Measurements from ENCODE around the gene S100A14. TPM values are rescaled to one million over a fixed set of nuclear protein-coding genes. Genes with fewer than 3 reads are reported as not detected.

S100A14 gene
- total RNA-seq, 1 experiment from 2014 or later = 252 TPM

DNA sequence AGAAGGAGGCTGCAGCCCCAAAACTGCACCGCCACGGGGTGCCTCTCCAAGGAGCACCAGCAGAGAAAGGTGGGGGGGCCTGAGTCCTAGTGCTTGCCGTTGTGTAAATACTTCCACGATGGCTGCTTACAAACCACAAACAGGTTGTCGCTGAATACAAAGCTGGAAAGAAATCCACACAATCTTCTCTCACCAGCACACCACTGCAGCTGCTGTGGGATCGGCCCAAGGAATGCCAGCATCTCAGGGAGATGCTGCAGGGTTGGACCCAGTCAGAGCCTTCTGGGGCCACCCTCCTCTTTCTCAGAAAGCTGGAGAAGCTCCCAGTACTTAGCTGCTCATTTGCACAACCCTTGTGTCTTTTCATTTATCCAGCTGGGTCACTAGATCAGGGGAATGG is 3.0 kb upstream of the S100A14 start:
- ChIA-PET RAD21 (ENCODE audit: low non-redundant PET in 1 of 2, low total read pairs in 2 of 2, uncharacterized antibody in 2 of 2, unreplicated experiment in 2 of 2) (no interaction called here), CTCF (interaction anchor here (2.4 to 7.7 kb wide), 2 partner anchors 8 to 15 kb away, joined by 9 to 76 read pairs; partner anchors contain the start of genes CHTOP, S100A1 and S100A13), POLR2A (interaction anchor here (3.7 to 8.2 kb wide), 2 partner anchors 8 to 15 kb away, joined by 19 to 172 read pairs; partner anchors contain the start of genes CHTOP, S100A1 and S100A13)
- DNase-seq (ENCODE audit: low read depth, low spot score) (no peak), ATAC-seq (no peak)
- Histone ChIP-seq H3K9ac (ENCODE audit: low read length) (no peak overlapping the region), H3K9me3 (ENCODE audit: control insufficient read depth in 1 of 2, insufficient read depth in 1 of 2, low read depth in 1 of 2, low read length in 2 of 2) (no peaks in the 10 kb centered on the region), H4K20me1 (ENCODE audit: insufficient read depth) (no peaks in the 10 kb centered on the region), H3K4me2 (ENCODE audit: low read length) (no peak overlapping the region), H3K79me2 (ENCODE audit: insufficient read depth, low read length) (peaks cover 16% of the 10 kb centered on the region; the same call in 1 of the 2 replicates), H3K36me3 (ENCODE audit: control insufficient read depth in 1 of 2, insufficient read depth in 2 of 2, low read length in 2 of 2) (peaks cover under 1 to 9% of the 10 kb centered on the region in 2 experiments; a peak in 2 of 4 replicates), H3K4me3 (replicated peaks in 1 of 2; ENCODE audit: low read depth in 1 of 2, low read length in 2 of 2) (no peak overlapping the region), H3K9me2 (ENCODE audit: insufficient read depth) (no peaks in the 10 kb centered on the region), H3K27me3 (ENCODE audit: insufficient read depth, low read length) (no peaks in the 10 kb centered on the region), H3K27ac (ENCODE audit: low read depth, low read length) (no peak overlapping the region), H3K4me1 (ENCODE audit: control insufficient read depth in 1 of 2, insufficient read depth in 2 of 2, low read length in 2 of 2) (peaks cover 29 to 41% of the 10 kb centered on the region in 2 experiments), H2AFZ (ENCODE audit: low read depth, low read length, poor library complexity, severe bottlenecking) (no peak overlapping the region)
- intact Hi-C loops (cut with micrococcal nuclease) = no loop called here
- TF ChIP-seq POLR2AphosphoS5 (IDR thresholded peaks at IDR 0.05; ENCODE audit: low read depth, low read length) (no peak), FOSL1 (IDR thresholded peaks at IDR 0.05; ENCODE audit: low read depth) (no peak), EZH2phosphoT487 (IDR thresholded peaks at IDR 0.05; ENCODE audit: borderline replicate concordance) (no peak), JUND (IDR thresholded peaks at IDR 0.05) (no peak), SIN3A (IDR thresholded peaks at IDR 0.05; ENCODE audit: low read depth) (no peak), CEBPB (IDR thresholded peaks at IDR 0.05; ENCODE audit: low read depth) (no peak), RAD21 (IDR thresholded peaks at IDR 0.05; ENCODE audit: low read depth) (no peak), CTCF (IDR thresholded peaks at IDR 0.05 in 2 of 3, conservative IDR thresholded peaks at IDR 0.05 in 1 of 3; ENCODE audit: borderline replicate concordance in 1 of 3, insufficient read depth in 1 of 3, low read depth in 2 of 3, low read length in 2 of 3) (no peak), POLR2A (IDR thresholded peaks at IDR 0.05; ENCODE audit: borderline replicate concordance, extremely low read depth, insufficient read depth, insufficient read length) (no peak), EGR1 (IDR thresholded peaks at IDR 0.05; ENCODE audit: low read depth) (no peak), TCF7L2 (IDR thresholded peaks at IDR 0.05; ENCODE audit: borderline replicate concordance, extremely low read depth, insufficient read depth, insufficient read length) (no peak)
- BruUV-seq (replicated peaks) = no TSS peak

Measured in HCT116 (cell line).